MM.1S (cell line): ENCODE data around the gene GATAD2A.

Source experiments
- EZH2phosphoT487 ChIP-seq: fragments of 300-600 bp; sonication (generic); IDR thresholded peaks from 2 replicates; pipeline ENCODE4 v1.6.1; 2018; ENCODE audit warnings: antibody characterized with exemption, low read length
- TF ChIP-seq, protein P1 (sequence below): fragments of 300-600 bp; sonication (generic); IDR thresholded peaks from 2 replicates; pipeline ENCODE4 v1.5.1; 2016; ENCODE audit warnings: antibody characterized with exemption, low read length, mixed read lengths

DNA sequence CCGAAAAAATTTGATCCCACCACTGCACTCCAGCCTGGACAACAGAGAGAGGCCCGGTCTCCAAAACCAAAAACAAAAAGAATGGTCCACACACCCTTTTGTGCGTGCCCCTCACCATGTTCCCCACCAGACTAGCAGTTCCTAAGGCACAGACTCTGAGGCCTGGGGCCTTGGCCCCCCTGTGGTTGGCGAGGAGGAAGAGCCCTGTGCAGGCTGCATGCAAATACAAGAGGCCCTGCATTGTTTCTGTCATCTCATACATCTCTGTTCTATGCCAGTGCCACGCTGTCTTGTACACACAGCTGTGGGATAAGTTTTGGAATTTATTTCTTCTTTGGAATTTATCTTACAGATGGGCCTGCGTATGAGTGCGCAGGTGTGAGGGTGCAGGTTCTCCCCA is 118.6 kb downstream of the GATAD2A start:
- TF ChIP-seq, protein P1, sequence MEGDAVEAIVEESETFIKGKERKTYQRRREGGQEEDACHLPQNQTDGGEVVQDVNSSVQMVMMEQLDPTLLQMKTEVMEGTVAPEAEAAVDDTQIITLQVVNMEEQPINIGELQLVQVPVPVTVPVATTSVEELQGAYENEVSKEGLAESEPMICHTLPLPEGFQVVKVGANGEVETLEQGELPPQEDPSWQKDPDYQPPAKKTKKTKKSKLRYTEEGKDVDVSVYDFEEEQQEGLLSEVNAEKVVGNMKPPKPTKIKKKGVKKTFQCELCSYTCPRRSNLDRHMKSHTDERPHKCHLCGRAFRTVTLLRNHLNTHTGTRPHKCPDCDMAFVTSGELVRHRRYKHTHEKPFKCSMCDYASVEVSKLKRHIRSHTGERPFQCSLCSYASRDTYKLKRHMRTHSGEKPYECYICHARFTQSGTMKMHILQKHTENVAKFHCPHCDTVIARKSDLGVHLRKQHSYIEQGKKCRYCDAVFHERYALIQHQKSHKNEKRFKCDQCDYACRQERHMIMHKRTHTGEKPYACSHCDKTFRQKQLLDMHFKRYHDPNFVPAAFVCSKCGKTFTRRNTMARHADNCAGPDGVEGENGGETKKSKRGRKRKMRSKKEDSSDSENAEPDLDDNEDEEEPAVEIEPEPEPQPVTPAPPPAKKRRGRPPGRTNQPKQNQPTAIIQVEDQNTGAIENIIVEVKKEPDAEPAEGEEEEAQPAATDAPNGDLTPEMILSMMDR = no peak
- TF ChIP-seq EZH2phosphoT487 = no peak
